ENCODE data around the gene NEK1. TPM values are rescaled to one million over a fixed set of nuclear protein-coding genes. Genes with fewer than 3 reads are reported as not detected.

Gene NEK1
- total RNA-seq, 2 donors from 2014 or later, result 6.9 to 7.4 TPM

DNA sequence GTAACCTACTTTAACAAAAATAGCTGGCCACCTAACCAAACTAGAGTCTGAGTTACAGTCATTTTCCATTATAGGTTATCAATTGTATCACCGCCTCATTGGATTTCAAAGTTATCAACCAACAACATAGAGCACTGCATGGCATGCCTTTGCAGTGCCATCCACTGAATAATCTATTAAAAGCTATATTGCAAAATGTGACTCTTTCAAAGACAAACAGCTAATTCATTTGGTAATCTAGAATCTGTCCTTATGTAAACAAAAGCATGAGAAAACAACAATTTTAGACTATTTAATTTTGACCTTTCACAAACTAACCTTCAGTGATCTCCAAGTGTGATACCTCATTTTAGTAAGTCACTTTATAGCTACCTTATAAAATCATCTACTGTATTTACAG lies 197.5 kb downstream of the NEK1 start:
- Histone ChIP-seq H3K9ac (ENCODE audit: low read depth in 2 of 2, low read length in 2 of 2) (no peak overlapping the region), H3K9me3 (no peaks in the 10 kb centered on the region), H3K4me1 (peaks cover 4% of the 10 kb centered on the region), H3K27me3 (no peaks in the 10 kb centered on the region), H3K36me3 (no peaks in the 10 kb centered on the region), H3K4me3 (no peak overlapping the region), H3K27ac (no peak overlapping the region)
- DNase-seq, result no peak
- TF ChIP-seq, protein P1, sequence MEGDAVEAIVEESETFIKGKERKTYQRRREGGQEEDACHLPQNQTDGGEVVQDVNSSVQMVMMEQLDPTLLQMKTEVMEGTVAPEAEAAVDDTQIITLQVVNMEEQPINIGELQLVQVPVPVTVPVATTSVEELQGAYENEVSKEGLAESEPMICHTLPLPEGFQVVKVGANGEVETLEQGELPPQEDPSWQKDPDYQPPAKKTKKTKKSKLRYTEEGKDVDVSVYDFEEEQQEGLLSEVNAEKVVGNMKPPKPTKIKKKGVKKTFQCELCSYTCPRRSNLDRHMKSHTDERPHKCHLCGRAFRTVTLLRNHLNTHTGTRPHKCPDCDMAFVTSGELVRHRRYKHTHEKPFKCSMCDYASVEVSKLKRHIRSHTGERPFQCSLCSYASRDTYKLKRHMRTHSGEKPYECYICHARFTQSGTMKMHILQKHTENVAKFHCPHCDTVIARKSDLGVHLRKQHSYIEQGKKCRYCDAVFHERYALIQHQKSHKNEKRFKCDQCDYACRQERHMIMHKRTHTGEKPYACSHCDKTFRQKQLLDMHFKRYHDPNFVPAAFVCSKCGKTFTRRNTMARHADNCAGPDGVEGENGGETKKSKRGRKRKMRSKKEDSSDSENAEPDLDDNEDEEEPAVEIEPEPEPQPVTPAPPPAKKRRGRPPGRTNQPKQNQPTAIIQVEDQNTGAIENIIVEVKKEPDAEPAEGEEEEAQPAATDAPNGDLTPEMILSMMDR (IDR thresholded peaks at IDR 0.05), result no peak
- intact Hi-C loops (cut with DNase I), result no loop called here

DNA sequence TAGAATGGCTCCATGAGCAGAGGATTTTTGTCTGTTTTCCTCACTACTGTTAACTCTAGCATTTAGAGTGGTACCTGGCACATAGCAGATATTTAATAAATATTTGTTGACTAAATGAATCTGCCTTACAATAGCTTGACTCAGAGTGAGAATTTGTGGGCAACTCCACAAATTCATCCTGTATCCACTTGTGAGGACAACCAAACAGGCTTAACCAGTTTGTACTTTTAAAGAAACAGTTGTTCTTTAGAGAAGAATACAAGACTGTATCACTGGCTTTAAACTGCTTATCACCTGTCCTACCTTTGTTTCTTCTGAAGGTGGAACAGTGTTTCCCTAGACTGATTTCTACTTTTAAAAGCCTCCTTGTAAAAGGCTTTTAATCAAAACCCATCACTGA lies 200.3 kb downstream of the NEK1 start:
- H3K4me3 ChIP-seq, result no peak overlapping the region
- H3K9me3 ChIP-seq, result no peaks in the 10 kb centered on the region
- H3K9ac ChIP-seq (ENCODE audit: low read depth in 2 of 2, low read length in 2 of 2), result no peak overlapping the region
- no peaks in the 10 kb centered on the region for H3K27me3 ChIP-seq
- no peaks in the 10 kb centered on the region for H3K36me3 ChIP-seq
- no peaks in the 10 kb centered on the region for H3K4me1 ChIP-seq
- TF ChIP-seq, protein P1 (IDR thresholded peaks at IDR 0.05), result no peak
- DNase-seq, result no peak
- intact Hi-C loops (cut with DNase I), result no loop called here
- H3K27ac ChIP-seq, result no peak overlapping the region

DNA sequence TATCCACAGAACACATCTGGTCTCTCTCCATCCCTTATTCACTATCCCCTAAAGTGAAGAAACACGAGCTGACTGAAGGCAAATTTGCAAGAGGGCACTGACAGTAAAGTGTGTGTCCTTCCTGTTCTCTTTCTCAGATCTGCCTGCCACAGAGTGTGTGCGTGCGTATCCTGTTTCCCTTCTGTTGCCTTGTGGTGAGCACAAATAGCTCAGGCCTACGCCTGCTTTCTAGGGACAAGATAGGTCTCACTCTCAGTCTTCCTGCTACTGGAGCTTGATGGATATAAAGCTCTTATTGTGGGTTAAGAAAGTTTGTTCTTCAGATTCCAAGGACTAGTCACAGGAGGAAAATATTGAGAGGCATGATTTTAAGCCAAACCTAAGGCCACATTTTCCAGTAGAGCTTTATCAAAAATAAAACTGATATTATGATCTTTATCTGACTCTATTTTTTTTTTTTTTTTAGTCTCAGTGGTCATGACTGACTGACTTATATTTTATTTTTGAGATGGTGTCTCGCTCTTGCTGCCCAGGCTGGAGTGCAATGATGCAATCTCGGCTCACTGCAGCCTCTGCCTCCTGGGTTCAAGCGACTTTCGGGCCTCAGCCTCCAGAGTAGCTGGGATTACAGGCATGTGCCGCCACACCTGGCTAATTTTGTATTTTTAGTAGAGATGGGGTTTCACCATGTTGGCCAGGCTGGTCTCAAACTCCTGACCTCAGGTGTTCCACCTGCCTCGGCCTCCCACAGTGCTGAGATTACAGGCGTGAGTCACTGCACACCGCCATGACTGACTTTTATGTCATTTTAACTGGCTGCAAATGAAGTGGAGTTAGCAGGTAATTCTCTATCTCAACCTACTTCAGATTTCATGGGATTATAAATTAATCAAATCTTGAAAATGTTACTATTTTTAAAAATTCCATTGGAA lies 201.3 kb downstream of the NEK1 start:
- Histone ChIP-seq H3K4me3 (no peak overlapping the region), H3K27me3 (no peaks in the 10 kb centered on the region), H3K9me3 (no peaks in the 10 kb centered on the region), H3K27ac (no peak overlapping the region), H3K36me3 (no peaks in the 10 kb centered on the region), H3K4me1 (no peaks in the 10 kb centered on the region), H3K9ac (ENCODE audit: low read depth in 2 of 2, low read length in 2 of 2) (no peak overlapping the region)
- DNase-seq, result peak; percentile 27
- intact Hi-C loops (cut with DNase I), result no loop called here
- TF ChIP-seq, protein P1 (IDR thresholded peaks at IDR 0.05), result no peak

DNA sequence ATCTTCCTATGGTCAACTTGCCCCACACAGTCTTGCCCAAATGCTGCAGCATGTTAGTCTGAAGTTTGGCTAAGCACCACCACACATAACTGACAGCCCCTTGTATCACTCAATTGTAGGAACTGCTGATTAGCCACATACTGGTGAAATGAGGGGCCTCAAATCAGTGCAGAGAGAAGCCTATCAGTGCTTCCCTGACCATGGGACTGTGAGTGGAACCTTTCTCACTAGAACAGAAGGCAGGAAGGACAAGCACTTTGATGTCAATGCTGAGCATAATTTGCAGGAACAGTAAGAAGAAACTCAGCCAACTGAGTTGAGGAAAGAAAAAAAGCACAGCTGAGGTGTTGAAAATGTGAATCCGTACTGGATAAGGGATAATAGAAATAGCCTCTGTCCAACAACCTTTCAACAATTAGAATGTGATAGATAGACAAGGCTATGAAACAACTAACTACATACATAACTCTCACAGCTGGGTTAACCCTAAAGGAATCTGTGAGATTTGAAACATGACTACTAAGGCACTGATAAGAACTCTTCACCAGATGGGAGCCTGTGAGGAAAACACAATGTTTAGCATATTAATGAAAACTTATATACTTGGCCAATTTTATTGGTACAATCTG lies 205.1 kb downstream of the NEK1 start:
- Histone ChIP-seq H3K9me3 (no peaks in the 10 kb centered on the region), H3K4me1 (no peaks in the 10 kb centered on the region), H3K27me3 (no peaks in the 10 kb centered on the region), H3K27ac (no peak overlapping the region), H3K4me3 (no peak overlapping the region), H3K9ac (ENCODE audit: low read depth in 2 of 2, low read length in 2 of 2) (no peak overlapping the region), H3K36me3 (no peaks in the 10 kb centered on the region)
- TF ChIP-seq, protein P1 (IDR thresholded peaks at IDR 0.05), result no peak
- intact Hi-C loops (cut with DNase I), result no loop called here
- no peak for DNase-seq

DNA sequence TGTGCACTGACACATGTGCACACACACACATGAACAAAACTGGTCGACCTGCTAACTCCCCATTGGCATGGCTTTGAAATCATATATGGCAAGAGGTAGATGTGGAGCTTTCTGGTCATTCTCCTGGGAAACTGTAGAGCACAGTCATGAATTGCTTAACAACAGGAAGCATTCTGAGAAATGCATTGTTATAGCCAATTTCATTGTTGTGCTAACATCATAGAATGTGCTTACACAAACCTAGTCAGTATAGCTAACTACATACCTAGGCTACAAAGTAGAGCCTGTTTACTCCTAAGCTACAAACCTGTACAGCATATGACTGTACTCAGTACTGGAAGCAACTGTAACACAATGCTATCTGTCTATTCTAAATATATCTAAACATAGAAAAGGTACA lies 207.4 kb downstream of the NEK1 start:
- no peaks in the 10 kb centered on the region for H3K4me1 ChIP-seq
- intact Hi-C loops (cut with DNase I), result no loop called here

More for the DNA sequence above, 207.4 kb downstream of the NEK1 start:
- Histone ChIP-seq H3K9me3 (no peaks in the 10 kb centered on the region), H3K4me3 (no peak overlapping the region), H3K36me3 (no peaks in the 10 kb centered on the region), H3K9ac (ENCODE audit: low read depth in 2 of 2, low read length in 2 of 2) (no peak overlapping the region), H3K27ac (no peak overlapping the region), H3K27me3 (no peaks in the 10 kb centered on the region)
- TF ChIP-seq, protein P1 (IDR thresholded peaks at IDR 0.05), result no peak
- DNase-seq, result no peak
